ENCODE measurements around the gene HOXA9. TPM values are rescaled to one million over a fixed set of nuclear protein-coding genes. Genes with fewer than 3 reads are reported as not detected.
A peak's percentile ranks its signal among the peaks of the same experiment; 100 is the strongest.

Gene HOXA9
- total and polyA plus RNA-seq, 2 of the 8 experiments (the other 6 are each of a cell fraction or from before 2014, with no cell fraction given), result not detected

GRCh38 chr7:27118580-27118979, 46.8 kb downstream of the HOXA9 start:
- no peak overlapping the region for H3K4ac ChIP-seq (replicated peaks; ENCODE audit: insufficient read length, low read depth, low read length)
- 18% methylated on average over 3 of the region's 3 CpGs; no CpG with 5 or more reads in 1 of the 2 experiments for WGBS, 2 experiments (ENCODE audit: extremely low coverage in 1 of 2, insufficient coverage in 1 of 2, insufficient read length in 1 of 2, insufficient replicate concordance in 2 of 2, low coverage in 1 of 2, low lambda C conversion rate in 2 of 2, missing lambda C conversion rate in 1 of 2)
- no peak overlapping the region for H2BK20ac ChIP-seq (ENCODE audit: low read length)
- peaks cover 97 to 99% (median 98%) of the 10 kb centered on the region in 4 experiments for H3K27me3 ChIP-seq (replicated peaks in 1 of 4; ENCODE audit: control insufficient read depth in 3 of 4, extremely low read depth in 1 of 4, insufficient read depth in 3 of 4, low read length in 3 of 4)
- no peaks in the 10 kb centered on the region; the same call in 1 of the 2 replicates for H3K23me2 ChIP-seq (ENCODE audit: low read depth, low read length)
- CTCF ChIA-PET (ENCODE audit: partially characterized antibody), result interaction anchor here (0.8 to 4.8 kb wide), 7 partner anchors 9 to 341 kb away, joined by 3 to 33 read pairs (median 3); partner anchors contain the start of gene HOXA5
- H3K36me3 ChIP-seq (ENCODE audit: control insufficient read depth in 2 of 4, insufficient read depth in 4 of 4, low read length in 3 of 4), result no peaks in the 10 kb centered on the region; a peak in 1 of 8 replicates
- no peak overlapping the region for H2BK120ac ChIP-seq (replicated peaks; ENCODE audit: low read depth, low read length)
- POLR2A ChIA-PET (ENCODE audit: partially characterized antibody), result interaction anchor here (1.3 kb wide), 1 partner anchor 12 kb away, joined by 5 read pairs; no protein-coding TSS in a partner anchor
- no peak overlapping the region for H3K14ac ChIP-seq (ENCODE audit: insufficient read length)
- no peak overlapping the region for H2BK12ac ChIP-seq (ENCODE audit: low read depth, low read length)
- no peaks in the 10 kb centered on the region for H3K9me3 ChIP-seq (ENCODE audit: insufficient read depth in 2 of 2, low read depth in 1 of 2, low read length in 1 of 2)
- H2BK5ac ChIP-seq (ENCODE audit: low read depth, low read length), result no peak overlapping the region
- H3K79me2 ChIP-seq (ENCODE audit: control insufficient read depth in 1 of 2, insufficient read depth in 2 of 2, low read length in 2 of 2), result no peaks in the 10 kb centered on the region
- H3K23ac ChIP-seq (ENCODE audit: insufficient read length), result no peak overlapping the region
- H2AK5ac ChIP-seq (ENCODE audit: low read depth, low read length), result no peak overlapping the region
- DNase-seq (ENCODE audit: low read depth in 1 of 2, low spot score in 2 of 2) (no peak), FAIRE-seq (no peak)
- no peak overlapping the region for H3K18ac ChIP-seq (ENCODE audit: extremely low read depth, low read length)
- no peak overlapping the region for H2BK15ac ChIP-seq (ENCODE audit: low read length)
- H3K4me2 ChIP-seq (ENCODE audit: insufficient read depth in 1 of 2, low read depth in 2 of 2, low read length in 2 of 2), result no peak overlapping the region; a peak in 1 of 4 replicates
- no peak overlapping the region for H3K9ac ChIP-seq (replicated peaks in 1 of 4; ENCODE audit: extremely low read depth in 1 of 4, low read depth in 3 of 4, low read length in 3 of 4)
- no peaks in the 10 kb centered on the region for H3K79me1 ChIP-seq (ENCODE audit: low read depth, low read length)
- H4K8ac ChIP-seq (ENCODE audit: extremely low read depth, insufficient read depth, low read length), result no peak overlapping the region
- no peak overlapping the region for H3K4me3 ChIP-seq (ENCODE audit: extremely low read depth in 1 of 4, insufficient read depth in 2 of 4, low read depth in 3 of 4, low read length in 4 of 4)
- TF ChIP-seq HDAC6 (IDR thresholded peaks at IDR 0.05; ENCODE audit: low read depth, low read length) (no peak), SUZ12 (IDR thresholded peaks at IDR 0.05; ENCODE audit: low read length) (peak; percentile 20), EZH2 (IDR thresholded peaks at IDR 0.05; ENCODE audit: low read depth, low read length, severe bottlenecking) (peak; percentile 30), MAFK (IDR thresholded peaks at IDR 0.05; ENCODE audit: low read depth, low read length) (no peak)
- H3K56ac ChIP-seq (replicated peaks; ENCODE audit: insufficient read length, low read depth, low read length), result no peak overlapping the region
- H3K27ac ChIP-seq (ENCODE audit: low read depth, low read length), result no peak overlapping the region
- H2AFZ ChIP-seq (ENCODE audit: low read length), result no peak overlapping the region
- H4K91ac ChIP-seq (replicated peaks; ENCODE audit: insufficient read length, low read length), result no peak overlapping the region
- no peak overlapping the region for H4K5ac ChIP-seq (ENCODE audit: insufficient read length, low read depth, low read length)
- H3K4me1 ChIP-seq (replicated peaks in 1 of 4; ENCODE audit: control insufficient read depth in 3 of 4, insufficient read depth in 4 of 4, low read length in 3 of 4), result no peaks in the 10 kb centered on the region; a peak in 3 of 7 replicates
- H4K20me1 ChIP-seq (replicated peaks in 1 of 2; ENCODE audit: control insufficient read depth in 1 of 2, insufficient read depth in 2 of 2, low read length in 2 of 2), result peaks cover 30 to 34% of the 10 kb centered on the region in 2 experiments

Data from H1 (cell line).